ENCODE measurements around the gene MAD1L1. TPM values are rescaled to one million over a fixed set of nuclear protein-coding genes. Genes with fewer than 3 reads are reported as not detected.

MAD1L1 gene
- total and polyA plus RNA-seq, 2 experiments from 2014 or later = 38.2 to 69.8 TPM

DNA sequence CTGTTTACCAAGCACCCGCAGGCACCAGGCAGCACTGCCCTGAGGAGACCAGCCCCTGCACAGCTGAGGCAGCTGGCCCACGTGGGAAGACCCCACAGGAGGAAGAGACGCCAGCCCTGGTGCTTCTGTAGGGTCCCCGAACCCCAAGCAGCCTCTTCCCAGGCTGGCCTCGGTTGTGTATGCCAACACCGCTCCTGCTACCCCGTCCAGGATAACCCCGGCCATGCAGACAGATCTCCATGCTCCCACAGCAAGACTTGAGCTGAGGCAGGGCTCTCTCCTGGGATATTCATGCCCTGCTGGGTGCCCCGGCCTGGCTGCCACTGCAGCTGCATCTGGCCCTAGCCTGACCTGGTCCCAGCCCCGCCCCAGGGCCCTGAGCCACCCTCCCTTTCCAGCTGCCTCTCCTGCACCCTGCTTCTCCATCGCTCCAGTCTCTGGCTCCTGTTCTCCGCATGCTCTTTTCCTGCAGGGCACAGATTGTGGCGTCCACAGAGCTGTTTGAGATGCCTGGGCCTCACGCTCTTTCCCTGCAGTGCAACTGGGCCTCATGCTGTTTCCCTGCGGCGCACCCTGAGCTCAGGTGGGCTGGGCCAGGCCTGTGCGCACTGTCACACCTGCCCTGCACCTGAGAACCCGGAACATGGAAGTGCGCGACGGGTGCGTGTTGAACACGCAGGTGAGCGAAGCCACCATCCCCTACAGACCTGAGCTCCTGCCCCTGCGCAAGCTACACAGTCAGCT is 326.5 kb downstream of the MAD1L1 start:
- H4K20me1 ChIP-seq (ENCODE audit: insufficient read depth) = no peaks in the 10 kb centered on the region
- 98 to 99% methylated on average over 25 of the region's 25 CpGs for WGBS, 2 experiments (ENCODE audit: low coverage in 1 of 2, low lambda C conversion rate in 2 of 2, missing lambda C conversion rate in 2 of 2)
- no peaks in the 10 kb centered on the region for H3F3A ChIP-seq (ENCODE audit: insufficient read depth)
- in situ Hi-C loops (cut with MboI) = no loop called here
- no peaks in the 10 kb centered on the region for H3K9me3 ChIP-seq (ENCODE audit: low read depth)
- no peaks in the 10 kb centered on the region for H3K4me1 ChIP-seq (ENCODE audit: insufficient read depth)
- no peak overlapping the region for H2AFZ ChIP-seq
- no peak overlapping the region for H3K4me3 ChIP-seq
- H3K27me3 ChIP-seq (replicated peaks; ENCODE audit: insufficient read depth) = no peaks in the 10 kb centered on the region
- H3K79me2 ChIP-seq (ENCODE audit: insufficient read depth) = no peaks in the 10 kb centered on the region
- no peaks in the 10 kb centered on the region for H3K36me3 ChIP-seq (ENCODE audit: low read depth)
- no peak overlapping the region for H3K27ac ChIP-seq
- no peaks in the 10 kb centered on the region for H3K9me2 ChIP-seq (ENCODE audit: insufficient read depth)
- no peak overlapping the region for H3K4me2 ChIP-seq (ENCODE audit: unreplicated experiment)
- no peak overlapping the region for H3K9ac ChIP-seq
- TF ChIP-seq EZH2phosphoT487 (IDR thresholded peaks at IDR 0.05; ENCODE audit: insufficient read depth, low read depth) (no peak), EZH2 (IDR thresholded peaks at IDR 0.05; ENCODE audit: insufficient read depth, poor library complexity, severe bottlenecking) (no peak)
- DNase-seq = no peak

- in situ Hi-C loops (cut with MboI) = no loop called here
- Histone ChIP-seq H3K9ac (no peak overlapping the region), H3K36me3 (ENCODE audit: low read depth) (no peaks in the 10 kb centered on the region), H3K4me3 (no peak overlapping the region), H3K9me3 (ENCODE audit: low read depth) (no peaks in the 10 kb centered on the region), H3F3A (ENCODE audit: insufficient read depth) (no peaks in the 10 kb centered on the region), H3K9me2 (ENCODE audit: insufficient read depth) (no peaks in the 10 kb centered on the region), H3K27me3 (replicated peaks; ENCODE audit: insufficient read depth) (no peaks in the 10 kb centered on the region), H3K4me2 (ENCODE audit: unreplicated experiment) (no peak overlapping the region), H3K4me1 (ENCODE audit: insufficient read depth) (peaks cover 11% of the 10 kb centered on the region; the same call in 1 of the 2 replicates), H2AFZ (no peak overlapping the region), H3K79me2 (ENCODE audit: insufficient read depth) (no peaks in the 10 kb centered on the region), H3K27ac (no peak overlapping the region), H4K20me1 (ENCODE audit: insufficient read depth) (no peaks in the 10 kb centered on the region)
- TF ChIP-seq EZH2phosphoT487 (IDR thresholded peaks at IDR 0.05; ENCODE audit: insufficient read depth, low read depth) = no peak
- TF ChIP-seq EZH2 (IDR thresholded peaks at IDR 0.05; ENCODE audit: insufficient read depth, poor library complexity, severe bottlenecking) = no peak
- DNase-seq = no peak
- 86 to 92% methylated on average over 26 of the region's 26 CpGs for WGBS, 2 experiments (ENCODE audit: low coverage in 1 of 2, low lambda C conversion rate in 2 of 2, missing lambda C conversion rate in 2 of 2)
Measured at GRCh38 chr7:1902231-1902855, 330.4 kb downstream of the MAD1L1 start.

DNA sequence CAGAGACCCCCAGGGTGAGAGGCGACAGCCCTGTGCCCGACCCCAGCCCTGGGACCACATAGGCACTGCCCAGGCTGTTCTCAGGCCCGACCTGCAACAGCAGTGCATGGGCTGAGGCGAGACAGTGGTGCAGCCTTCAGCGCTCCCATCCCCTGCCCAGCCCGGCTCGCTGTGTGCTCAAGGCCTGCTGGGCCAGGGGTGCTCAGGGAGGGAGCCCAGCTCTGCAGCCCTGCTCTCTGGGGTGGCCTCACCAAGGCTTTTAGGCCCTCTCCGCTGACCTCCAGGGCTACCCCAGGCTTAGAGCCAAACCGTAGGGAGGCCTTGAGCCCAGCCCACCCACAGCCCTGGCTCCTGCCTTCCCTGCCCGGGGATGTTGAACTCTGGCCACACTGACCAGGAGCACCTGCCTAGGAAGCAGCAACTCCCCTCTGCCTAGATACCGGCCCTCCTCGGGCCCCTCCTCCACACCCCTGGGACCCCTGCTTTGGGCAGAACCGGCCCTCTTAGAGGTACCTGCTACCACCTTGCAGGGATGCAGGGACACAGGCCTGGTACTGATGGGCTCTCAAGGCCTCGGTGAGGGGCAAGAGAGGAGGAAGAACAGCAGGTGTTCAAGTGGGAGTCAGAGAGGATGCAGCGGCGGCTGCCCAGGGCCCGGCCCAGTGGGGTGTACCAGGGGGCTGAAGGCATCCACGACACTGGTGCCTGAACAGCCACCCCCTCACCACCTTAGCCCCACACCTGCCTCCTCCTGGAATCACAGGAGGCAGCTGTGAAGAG is 331.1 kb downstream of the MAD1L1 start:
- in situ Hi-C loops (cut with MboI) = no loop called here
- H3K9me2 ChIP-seq (ENCODE audit: insufficient read depth) = no peaks in the 10 kb centered on the region
- no peak overlapping the region for H3K9ac ChIP-seq

GRCh38 chr7:1900847-1901246 is 331.9 kb downstream of the MAD1L1 start:
- H3K4me1 ChIP-seq (ENCODE audit: insufficient read depth) = peaks cover 11% of the 10 kb centered on the region; the same call in 1 of the 2 replicates
- no peaks in the 10 kb centered on the region for H3K36me3 ChIP-seq (ENCODE audit: low read depth)
- H3K9ac ChIP-seq = no peak overlapping the region
- no peaks in the 10 kb centered on the region for H3K9me3 ChIP-seq (ENCODE audit: low read depth)
- no peak overlapping the region for H3K27ac ChIP-seq
- H3K9me2 ChIP-seq (ENCODE audit: insufficient read depth) = no peaks in the 10 kb centered on the region
- H3K79me2 ChIP-seq (ENCODE audit: insufficient read depth) = no peaks in the 10 kb centered on the region
- TF ChIP-seq EZH2 (IDR thresholded peaks at IDR 0.05; ENCODE audit: insufficient read depth, poor library complexity, severe bottlenecking) = no peak
- no peaks in the 10 kb centered on the region for H3K27me3 ChIP-seq (replicated peaks; ENCODE audit: insufficient read depth)
- no peaks in the 10 kb centered on the region for H3F3A ChIP-seq (ENCODE audit: insufficient read depth)
- in situ Hi-C loops (cut with MboI) = no loop called here
- H3K4me3 ChIP-seq = no peak overlapping the region
- no peak for DNase-seq
- H3K4me2 ChIP-seq (ENCODE audit: unreplicated experiment) = no peak overlapping the region
- WGBS, 2 experiments (ENCODE audit: low coverage in 1 of 2, low lambda C conversion rate in 2 of 2, missing lambda C conversion rate in 2 of 2) = 97 to 98% methylated on average over 13 of the region's 13 CpGs
- no peaks in the 10 kb centered on the region for H4K20me1 ChIP-seq (ENCODE audit: insufficient read depth)
- no peak overlapping the region for H2AFZ ChIP-seq

More for the DNA sequence above, 331.1 kb downstream of the MAD1L1 start:
- H3K79me2 ChIP-seq (ENCODE audit: insufficient read depth) = no peaks in the 10 kb centered on the region
- H3F3A ChIP-seq (ENCODE audit: insufficient read depth) = no peaks in the 10 kb centered on the region
- no peak overlapping the region for H3K4me3 ChIP-seq
- H3K4me1 ChIP-seq (ENCODE audit: insufficient read depth) = peaks cover 11% of the 10 kb centered on the region; the same call in 1 of the 2 replicates
- WGBS, 2 experiments (ENCODE audit: low coverage in 1 of 2, low lambda C conversion rate in 2 of 2, missing lambda C conversion rate in 2 of 2) = 88 to 89% methylated on average over 15 to 18 of the region's 18 CpGs
- H3K9me3 ChIP-seq (ENCODE audit: low read depth) = no peaks in the 10 kb centered on the region
- H2AFZ ChIP-seq = no peak overlapping the region
- TF ChIP-seq EZH2 (IDR thresholded peaks at IDR 0.05; ENCODE audit: insufficient read depth, poor library complexity, severe bottlenecking) (no peak), EZH2phosphoT487 (IDR thresholded peaks at IDR 0.05; ENCODE audit: insufficient read depth, low read depth) (no peak)
- H3K27me3 ChIP-seq (replicated peaks; ENCODE audit: insufficient read depth) = no peaks in the 10 kb centered on the region
- H4K20me1 ChIP-seq (ENCODE audit: insufficient read depth) = no peaks in the 10 kb centered on the region
- no peaks in the 10 kb centered on the region for H3K36me3 ChIP-seq (ENCODE audit: low read depth)
- no peak for DNase-seq
- no peak overlapping the region for H3K4me2 ChIP-seq (ENCODE audit: unreplicated experiment)
- no peak overlapping the region for H3K27ac ChIP-seq
